GM23338 (cell line): ENCODE results near the gene INPP4A.

Source experiments
- CREB1 ChIP-seq: fragments of 250-450 bp; sonication (Bioruptor Pico); IDR thresholded peaks from 2 replicates; pipeline ENCODE4 v1.5.0; 2020; ENCODE audit warnings: low read depth, mild to moderate bottlenecking, moderate library complexity
- CTCF ChIP-seq, 2 experiments: fragments of 200-600 bp in 1 of 2; sonication (generic) in 1 of 2; conservative IDR thresholded peaks; 2 replicates each; pipeline versions ENCODE4 v1.5.1 to v1.6.1; 2016 to 2017; ENCODE audit warnings: antibody characterized with exemption in 2 of 2, low read depth in 2 of 2, mild to moderate bottlenecking in 2 of 2, moderate library complexity in 1 of 2
- POLR2AphosphoS5 ChIP-seq: IDR thresholded peaks from 2 replicates; pipeline ENCODE4 v1.6.1; 2016; ENCODE audit warnings: antibody characterized with exemption, low read depth

GRCh38 chr2:98564541-98565132 lies 120.0 kb downstream of the INPP4A start:
- TF ChIP-seq CTCF (conservative IDR thresholded peaks at IDR 0.05; ENCODE audit: low read depth in 2 of 2) (no peak), POLR2AphosphoS5 (no peak), CREB1 (CRISPR knock-in tag) (no peak)
